ENCODE data around the gene ACTR1A.

The ACTR1A gene
- long read RNA-seq, transcript ACTR1A-201 (11 exons, 2,829 nt): major isoform, 444 of 486 reads
- long read RNA-seq, partial matches to known transcripts: 7 of 486 reads
- long read RNA-seq, other reads (novel, unspliced or antisense): 35 of 486 reads

GRCh38 chr10:102502337-102503151 lies at the start of gene ACTR1A:
TSS of gene ACTR1A (minus strand) at chr10:102502712. CDS start at chr10:102502647, 65 bp downstream.
- TF ChIP-seq SPI1 (IDR thresholded peaks at IDR 0.05; ENCODE audit: borderline replicate concordance, low read depth) (peak; percentile 53; the same call in 1 of the 2 replicates), POLR2AphosphoS5 (IDR thresholded peaks at IDR 0.05; ENCODE audit: low read depth) (peak; percentile 56; the same call in 1 of the 2 replicates), REST (IDR thresholded peaks at IDR 0.05; ENCODE audit: insufficient replicate concordance, low read depth) (no peak), GABPA (IDR thresholded peaks at IDR 0.05; ENCODE audit: low read depth) (0 out of 2 replicates have a peak, but pooled peaks have one; percentile 50)
- TF ChIP-seq, protein P1, sequence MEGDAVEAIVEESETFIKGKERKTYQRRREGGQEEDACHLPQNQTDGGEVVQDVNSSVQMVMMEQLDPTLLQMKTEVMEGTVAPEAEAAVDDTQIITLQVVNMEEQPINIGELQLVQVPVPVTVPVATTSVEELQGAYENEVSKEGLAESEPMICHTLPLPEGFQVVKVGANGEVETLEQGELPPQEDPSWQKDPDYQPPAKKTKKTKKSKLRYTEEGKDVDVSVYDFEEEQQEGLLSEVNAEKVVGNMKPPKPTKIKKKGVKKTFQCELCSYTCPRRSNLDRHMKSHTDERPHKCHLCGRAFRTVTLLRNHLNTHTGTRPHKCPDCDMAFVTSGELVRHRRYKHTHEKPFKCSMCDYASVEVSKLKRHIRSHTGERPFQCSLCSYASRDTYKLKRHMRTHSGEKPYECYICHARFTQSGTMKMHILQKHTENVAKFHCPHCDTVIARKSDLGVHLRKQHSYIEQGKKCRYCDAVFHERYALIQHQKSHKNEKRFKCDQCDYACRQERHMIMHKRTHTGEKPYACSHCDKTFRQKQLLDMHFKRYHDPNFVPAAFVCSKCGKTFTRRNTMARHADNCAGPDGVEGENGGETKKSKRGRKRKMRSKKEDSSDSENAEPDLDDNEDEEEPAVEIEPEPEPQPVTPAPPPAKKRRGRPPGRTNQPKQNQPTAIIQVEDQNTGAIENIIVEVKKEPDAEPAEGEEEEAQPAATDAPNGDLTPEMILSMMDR (IDR thresholded peaks at IDR 0.05; ENCODE audit: insufficient read depth, low read length): no peak
- Histone ChIP-seq H3K27me3 (ENCODE audit: insufficient read depth, poor library complexity, severe bottlenecking) (no peaks in the 10 kb centered on the region), H3K27ac (replicated peaks) (peak within 1 kb of the TSS; percentile 78), H3K4me3 (replicated peaks; ENCODE audit: insufficient read depth, low read length) (peak within 1 kb of the TSS; percentile 83)
- DNase-seq (ENCODE audit: low read depth in 1 of 2, low spot score in 1 of 2): peak; percentile 98 to 99

DNA sequence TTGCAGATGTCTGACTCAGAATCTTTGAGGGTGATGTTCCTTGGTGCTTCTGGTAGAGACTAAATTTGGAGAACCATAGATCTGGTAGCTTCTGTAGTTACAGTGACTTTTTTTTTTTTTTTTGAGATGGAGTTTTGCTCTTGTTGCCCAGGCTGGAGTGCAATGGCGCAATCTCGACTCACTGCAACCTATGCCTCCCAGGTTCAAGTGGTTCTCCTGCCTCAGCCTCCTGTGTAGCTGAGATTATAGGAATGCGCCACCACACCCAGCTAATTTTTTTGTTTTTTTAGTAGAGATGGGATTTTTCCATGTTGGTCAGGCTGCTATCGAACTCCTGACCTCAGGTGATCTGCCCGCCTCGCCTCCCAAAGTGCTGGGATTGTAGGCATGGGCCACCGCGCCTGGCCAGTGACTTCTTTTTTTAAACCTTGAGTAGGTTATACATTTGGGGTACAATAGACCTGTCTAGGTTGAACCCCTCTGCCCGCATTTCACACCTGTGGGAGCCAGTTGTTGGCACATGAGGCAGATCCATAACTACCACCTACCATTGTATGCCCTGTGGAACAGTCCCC lies 48.2 kb upstream of the ACTR1A start:
- DNase-seq (ENCODE audit: low read depth in 1 of 2, low spot score in 1 of 2): no peak

More for the DNA sequence above, 48.2 kb upstream of the ACTR1A start:
- H3K4me3 ChIP-seq (replicated peaks; ENCODE audit: insufficient read depth, low read length): no peak overlapping the region
- H3K27ac ChIP-seq (replicated peaks): no peak overlapping the region
- TF ChIP-seq GABPA (IDR thresholded peaks at IDR 0.05; ENCODE audit: low read depth) (no peak), SPI1 (IDR thresholded peaks at IDR 0.05; ENCODE audit: borderline replicate concordance, low read depth) (no peak), REST (IDR thresholded peaks at IDR 0.05; ENCODE audit: insufficient replicate concordance, low read depth) (no peak), POLR2AphosphoS5 (IDR thresholded peaks at IDR 0.05; ENCODE audit: low read depth) (no peak)
- TF ChIP-seq, protein P1 (IDR thresholded peaks at IDR 0.05; ENCODE audit: insufficient read depth, low read length): no peak
- no peaks in the 10 kb centered on the region for H3K27me3 ChIP-seq (ENCODE audit: insufficient read depth, poor library complexity, severe bottlenecking)
